H9 (cell line): ENCODE results near the gene SNX33. TPM values are rescaled to one million over a fixed set of nuclear protein-coding genes. Genes with fewer than 3 reads are reported as not detected.

Experiments
- DNase-seq: peaks from one replicate; pipeline ENCODE4 v3.0.0-alpha.2; 2017
- H2AFZ ChIP-seq: one replicate; pipeline ENCODE4 v1.6.1; 2013; ENCODE audit warnings: mild to moderate bottlenecking, low read length, control low read depth, moderate library complexity
- H2AK5ac ChIP-seq: 2 replicates; pipeline ENCODE4 v1.6.1; 2013; ENCODE audit warnings: low read length, control low read depth, mixed read lengths; ENCODE audit not compliant: insufficient read length
- H2BK120ac ChIP-seq: one replicate; pipeline ENCODE4 v1.6.1; 2013; ENCODE audit warnings: low read depth, mild to moderate bottlenecking, low read length, control low read depth, inconsistent platforms; ENCODE audit not compliant: poor library complexity, severe bottlenecking
- H2BK12ac ChIP-seq: 2 replicates; pipeline ENCODE4 v1.6.1; 2013; ENCODE audit warnings: low read length, control low read depth, mixed read lengths, low read depth; ENCODE audit not compliant: insufficient read length
- H2BK15ac ChIP-seq: 2 replicates; pipeline ENCODE4 v1.6.1; 2013; ENCODE audit warnings: low read depth, low read length, control low read depth
- H2BK20ac ChIP-seq: one replicate; pipeline ENCODE4 v1.6.1; 2013; ENCODE audit warnings: low read depth, mild to moderate bottlenecking, low read length, control low read depth, inconsistent platforms; ENCODE audit not compliant: poor library complexity, severe bottlenecking
- H2BK5ac ChIP-seq: 2 replicates; pipeline ENCODE4 v1.6.1; 2013; ENCODE audit warnings: low read length, control low read depth, mixed read lengths; ENCODE audit not compliant: insufficient read length
- H3K14ac ChIP-seq: 2 replicates; pipeline ENCODE4 v1.6.1; 2013; ENCODE audit warnings: low read length, control low read depth; ENCODE audit not compliant: insufficient read depth
- H3K18ac ChIP-seq: 2 replicates; pipeline ENCODE4 v1.6.1; 2013; ENCODE audit warnings: low read depth, mild to moderate bottlenecking, mixed read lengths, low read length, control low read depth; ENCODE audit not compliant: insufficient read length
- H3K23ac ChIP-seq: 2 replicates; pipeline ENCODE4 v1.6.1; 2013; ENCODE audit warnings: low read length, control low read depth, mixed read lengths, low read depth; ENCODE audit not compliant: insufficient read length
- H3K23me2 ChIP-seq: 2 replicates; pipeline ENCODE4 v1.6.1; 2013; ENCODE audit warnings: low read depth, mild to moderate bottlenecking, mixed read lengths, low read length, control low read depth; ENCODE audit not compliant: insufficient read length, poor library complexity, severe bottlenecking
- H3K27ac ChIP-seq: 2 replicates; pipeline ENCODE4 v1.5.1; 2013; ENCODE audit warnings: low read length, control low read depth, mixed read lengths, low read depth; ENCODE audit not compliant: insufficient read length
- H3K27me3 ChIP-seq: 2 replicates; pipeline ENCODE4 v1.6.1; 2013; ENCODE audit warnings: low read length, control low read depth, inconsistent platforms; ENCODE audit not compliant: insufficient read depth
- H3K4ac ChIP-seq: 2 replicates; pipeline ENCODE4 v1.6.1; 2013; ENCODE audit warnings: low read depth, mild to moderate bottlenecking, control low read depth, inconsistent platforms, low read length, moderate library complexity
- H3K4me1 ChIP-seq: 2 replicates; pipeline ENCODE4 v1.6.1; 2013; ENCODE audit warnings: low read length, control low read depth, inconsistent platforms; ENCODE audit not compliant: insufficient read depth
- H3K4me2 ChIP-seq: 2 replicates; pipeline ENCODE4 v1.6.1; 2013; ENCODE audit warnings: low read length, control low read depth, mixed read lengths; ENCODE audit not compliant: insufficient read length, insufficient read depth
- H3K56ac ChIP-seq: 2 replicates; pipeline ENCODE4 v1.6.1; 2013; ENCODE audit warnings: low read depth, mild to moderate bottlenecking, mixed read lengths, low read length, control low read depth; ENCODE audit not compliant: insufficient read length
- H3K79me1 ChIP-seq: 2 replicates; pipeline ENCODE4 v1.6.1; 2013; ENCODE audit warnings: low read depth, mild to moderate bottlenecking, moderate library complexity, low read length, control low read depth, inconsistent platforms; ENCODE audit not compliant: insufficient read depth, poor library complexity, severe bottlenecking
- H3K79me2 ChIP-seq: 2 replicates; pipeline ENCODE4 v1.6.1; 2013; ENCODE audit warnings: low read length, control low read depth, inconsistent platforms; ENCODE audit not compliant: insufficient read depth
- H3K9ac ChIP-seq: 2 replicates; pipeline ENCODE4 v1.6.1; 2013; ENCODE audit warnings: low read length, control low read depth, mixed read lengths; ENCODE audit not compliant: insufficient read length; ENCODE audit errors: extremely low read depth
- H3K9me3 ChIP-seq: one replicate; pipeline ENCODE4 v1.6.1; 2013; ENCODE audit warnings: low read depth, low read length, inconsistent platforms; ENCODE audit not compliant: control insufficient read depth
- H3T11ph ChIP-seq: one replicate; pipeline ENCODE4 v1.6.1; 2013; ENCODE audit warnings: mild to moderate bottlenecking, low read length, control low read depth, inconsistent platforms
- H4K20me1 ChIP-seq: one replicate; pipeline ENCODE4 v1.6.1; 2013; ENCODE audit not compliant: control insufficient read depth, insufficient read length, insufficient read depth
- H4K5ac ChIP-seq: 2 replicates; pipeline ENCODE4 v1.6.1; 2013; ENCODE audit warnings: low read depth, mild to moderate bottlenecking, mixed read lengths, low read length, control low read depth; ENCODE audit not compliant: insufficient read length
- H4K8ac ChIP-seq: replicated peaks from 2 replicates; pipeline ENCODE4 v1.6.1; 2013; ENCODE audit warnings: low read length, control low read depth, mixed read lengths, low read depth; ENCODE audit not compliant: insufficient read length
- H4K91ac ChIP-seq: 2 replicates; pipeline ENCODE4 v1.6.1; 2013; ENCODE audit warnings: low read depth, mild to moderate bottlenecking, moderate library complexity, mixed read lengths, low read length, control low read depth; ENCODE audit not compliant: insufficient read length
- H3K27ac Mint-ChIP-seq, 3 experiments: 2 replicates in 2 of 3; 3 replicates in 1 of 3; pipeline ENCODE4 v1.8.0; 2020 to 2021; ENCODE audit warnings: mixed read lengths in 3 of 3, mild to moderate bottlenecking in 1 of 3, moderate library complexity in 1 of 3
- H3K27me3 Mint-ChIP-seq: 2 replicates; pipeline ENCODE4 v1.8.0; 2021; ENCODE audit warnings: low read depth, mild to moderate bottlenecking, moderate library complexity, mixed read lengths
- H3K36me3 Mint-ChIP-seq, 3 experiments: 2 replicates in 2 of 3; 3 replicates in 1 of 3; pipeline ENCODE4 v1.8.0; 2020 to 2021; ENCODE audit warnings: low read depth in 3 of 3, mixed read lengths in 3 of 3; ENCODE audit not compliant: insufficient read depth in 1 of 3
- H3K4me1 Mint-ChIP-seq, 2 experiments: 2 replicates each; pipeline ENCODE4 v1.8.0; 2020; ENCODE audit warnings: mixed read lengths in 2 of 2
- H3K4me3 Mint-ChIP-seq, 2 experiments: 2 replicates in 1 of 2; 3 replicates in 1 of 2; pipeline ENCODE4 v1.8.0; 2020 to 2021; ENCODE audit warnings: mild to moderate bottlenecking in 2 of 2, mixed read lengths in 2 of 2, moderate library complexity in 1 of 2
- H3K9me3 Mint-ChIP-seq, 2 experiments: 2 replicates in 1 of 2; 3 replicates in 1 of 2; pipeline ENCODE4 v1.8.0; 2020; ENCODE audit warnings: mild to moderate bottlenecking in 2 of 2, mixed read lengths in 2 of 2, moderate library complexity in 1 of 2
- WGBS: extraction: QIAGEN DNeasy Blood & Tissue Kit; methylation state at CpG from one replicate; pipeline ENCODE4 v1.1.7; 2013; ENCODE audit warnings: missing lambda C conversion rate, low lambda C conversion rate, mixed read lengths; ENCODE audit not compliant: insufficient read length; ENCODE audit errors: extremely low coverage; 5-methylcytosine and 5-hydroxymethylcytosine counted together
- total RNA-seq: library from RNA; stranded (reverse); gene quantifications from 2 replicates; pipeline ENCODE4 v1.2.1, GENCODE V29; 2021
- TF ChIP-seq, protein P1 (sequence below): fragments of 200-600 bp; sonication (generic); conservative IDR thresholded peaks from 3 replicates; pipeline ENCODE4 v1.8.0; 2021; ENCODE audit warnings: antibody characterized with exemption, mild to moderate bottlenecking

The SNX33 gene
- total RNA-seq, 1 experiment from 2014 or later, result 17.7 TPM

DNA sequence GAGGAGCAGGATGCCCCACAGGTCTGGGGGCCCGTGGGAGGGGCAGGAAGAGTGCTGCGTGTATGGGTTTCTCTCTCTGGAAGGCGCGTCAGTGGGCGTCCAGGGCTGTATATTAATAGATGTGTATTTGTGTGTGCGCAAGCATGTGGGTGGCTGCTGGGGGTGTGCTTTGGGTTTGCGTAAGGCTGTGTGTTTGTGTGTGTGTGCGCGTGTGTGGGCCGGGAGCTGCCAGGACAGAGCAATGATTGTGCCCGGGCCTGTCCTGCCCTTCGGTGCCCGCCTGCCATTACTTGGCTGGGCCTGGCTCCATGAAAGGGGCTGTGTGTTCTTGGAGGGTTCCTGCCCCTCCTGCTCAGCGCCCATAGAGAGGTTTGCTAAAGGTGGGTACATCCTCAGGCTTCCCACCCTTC, 48.6 kb downstream of the SNX33 start:
- Histone ChIP-seq H3K9me3 (no peaks in the 10 kb centered on the region), H2AFZ (no peak overlapping the region), H3K79me1 (no peaks in the 10 kb centered on the region), H2BK20ac (no peak overlapping the region), H3K4me1 (peaks cover 7% of the 10 kb centered on the region; the same call in 1 of the 2 replicates), H3K4me2 (no peak overlapping the region), H4K8ac (no peak overlapping the region), H3K9ac (no peak overlapping the region), H3K23me2 (no peaks in the 10 kb centered on the region), H4K5ac (no peak overlapping the region), H3K79me2 (no peaks in the 10 kb centered on the region), H3K56ac (no peak overlapping the region), H4K20me1 (no peaks in the 10 kb centered on the region), H4K91ac (no peak overlapping the region), H3T11ph (no peak overlapping the region), H2BK15ac (no peak overlapping the region), H2BK5ac (no peak overlapping the region), H3K27ac (no peak overlapping the region), H3K4ac (no peak overlapping the region), H3K27me3 (no peaks in the 10 kb centered on the region), H2BK120ac (no peak overlapping the region), H3K18ac (no peak overlapping the region), H3K23ac (no peak overlapping the region), H2BK12ac (no peak overlapping the region), H2AK5ac (no peak overlapping the region), H3K14ac (no peak overlapping the region)
- WGBS, result no CpG with 5 or more reads among the region's 14 CpGs
- Mint-ChIP-seq H3K36me3 (no peaks in the 10 kb centered on the region; a peak in 1 of 7 replicates), H3K27me3 (peaks cover 9% of the 10 kb centered on the region), H3K4me3 (no peak overlapping the region; a peak in 1 of 5 replicates), H3K4me1 (peaks cover 22 to 33% of the 10 kb centered on the region in 2 experiments), H3K9me3 (no peaks in the 10 kb centered on the region), H3K27ac (peak overlapping the region in 1 of 3 experiments; percentile 70; a peak in 2 of 7 replicates)
- TF ChIP-seq, protein P1, sequence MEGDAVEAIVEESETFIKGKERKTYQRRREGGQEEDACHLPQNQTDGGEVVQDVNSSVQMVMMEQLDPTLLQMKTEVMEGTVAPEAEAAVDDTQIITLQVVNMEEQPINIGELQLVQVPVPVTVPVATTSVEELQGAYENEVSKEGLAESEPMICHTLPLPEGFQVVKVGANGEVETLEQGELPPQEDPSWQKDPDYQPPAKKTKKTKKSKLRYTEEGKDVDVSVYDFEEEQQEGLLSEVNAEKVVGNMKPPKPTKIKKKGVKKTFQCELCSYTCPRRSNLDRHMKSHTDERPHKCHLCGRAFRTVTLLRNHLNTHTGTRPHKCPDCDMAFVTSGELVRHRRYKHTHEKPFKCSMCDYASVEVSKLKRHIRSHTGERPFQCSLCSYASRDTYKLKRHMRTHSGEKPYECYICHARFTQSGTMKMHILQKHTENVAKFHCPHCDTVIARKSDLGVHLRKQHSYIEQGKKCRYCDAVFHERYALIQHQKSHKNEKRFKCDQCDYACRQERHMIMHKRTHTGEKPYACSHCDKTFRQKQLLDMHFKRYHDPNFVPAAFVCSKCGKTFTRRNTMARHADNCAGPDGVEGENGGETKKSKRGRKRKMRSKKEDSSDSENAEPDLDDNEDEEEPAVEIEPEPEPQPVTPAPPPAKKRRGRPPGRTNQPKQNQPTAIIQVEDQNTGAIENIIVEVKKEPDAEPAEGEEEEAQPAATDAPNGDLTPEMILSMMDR, result no peak
- DNase-seq, result no peak
